Measurements from ENCODE around the gene UBE2N.
A peak's percentile ranks its signal among the peaks of the same experiment; 100 is the strongest.

UBE2N gene

GRCh38 chr12:93365616-93366405 lies 75.9 kb downstream of the UBE2N start:
- DNase-seq (ENCODE audit: insufficient read length, low spot score) (no peak), FAIRE-seq (no peak)
- TF ChIP-seq POLR2A (IDR thresholded peaks at IDR 0.05; ENCODE audit: low read depth, low read length), result no peak
- no peak for TF ChIP-seq TAF1 (IDR thresholded peaks at IDR 0.05; ENCODE audit: low read depth, low read length)
- TF ChIP-seq POU2F2 (IDR thresholded peaks at IDR 0.05; ENCODE audit: low read depth, low read length), result no peak
- no peak for TF ChIP-seq PAX5 (IDR thresholded peaks at IDR 0.05; ENCODE audit: insufficient read depth, low read length, severe bottlenecking)

- FAIRE-seq (no peak), DNase-seq (ENCODE audit: insufficient read length, low spot score) (no peak)
- TF ChIP-seq SPI1 (IDR thresholded peaks at IDR 0.05; ENCODE audit: low read depth, low read length) (peak; percentile 81), TAF1 (IDR thresholded peaks at IDR 0.05; ENCODE audit: low read depth, low read length) (no peak)
Observed at GRCh38 chr12:93363841-93364297, 77.9 kb downstream of the UBE2N start.

- FAIRE-seq, result peak; percentile 5
- no peak for DNase-seq (ENCODE audit: insufficient read length, low spot score)
- no peak for TF ChIP-seq POU2F2 (IDR thresholded peaks at IDR 0.05; ENCODE audit: low read depth, low read length)
- no peak for TF ChIP-seq TAF1 (IDR thresholded peaks at IDR 0.05; ENCODE audit: low read depth, low read length)
Observed at GRCh38 chr12:93361151-93361919, 80.4 kb downstream of the UBE2N start.

DNA sequence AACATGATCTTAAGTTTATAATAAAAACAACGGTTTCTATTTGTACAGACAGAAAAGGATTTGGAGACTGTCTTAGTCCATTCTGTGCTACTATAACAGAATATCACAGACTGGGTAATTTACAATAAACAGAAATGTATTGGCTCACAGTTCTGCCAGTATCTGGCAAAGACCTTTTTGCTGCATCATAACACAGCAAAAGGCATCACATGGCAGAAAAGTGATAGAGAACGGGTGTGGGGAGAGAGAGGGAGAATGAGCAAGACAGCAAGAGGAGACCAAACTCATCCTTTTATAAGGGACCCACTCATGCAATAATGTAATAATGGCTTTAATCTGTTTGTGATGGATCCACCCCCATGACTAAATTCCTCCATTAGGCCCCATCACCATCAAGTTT lies 81.1 kb downstream of the UBE2N start:
- no peak for TF ChIP-seq TAF1 (IDR thresholded peaks at IDR 0.05; ENCODE audit: low read depth, low read length)
- no peak for TF ChIP-seq POLR2AphosphoS5 (IDR thresholded peaks at IDR 0.05; ENCODE audit: low read depth, low read length)
- TF ChIP-seq SPI1 (IDR thresholded peaks at IDR 0.05; ENCODE audit: low read depth, low read length), result no peak
- no peak for TF ChIP-seq PAX5 (IDR thresholded peaks at IDR 0.05; ENCODE audit: insufficient read depth, low read length, severe bottlenecking)
- TF ChIP-seq POLR2A (IDR thresholded peaks at IDR 0.05; ENCODE audit: low read depth, low read length), result no peak
- TF ChIP-seq POU2F2 (IDR thresholded peaks at IDR 0.05; ENCODE audit: low read depth, low read length), result no peak
- FAIRE-seq (no peak), DNase-seq (ENCODE audit: insufficient read length, low spot score) (no peak)

DNA sequence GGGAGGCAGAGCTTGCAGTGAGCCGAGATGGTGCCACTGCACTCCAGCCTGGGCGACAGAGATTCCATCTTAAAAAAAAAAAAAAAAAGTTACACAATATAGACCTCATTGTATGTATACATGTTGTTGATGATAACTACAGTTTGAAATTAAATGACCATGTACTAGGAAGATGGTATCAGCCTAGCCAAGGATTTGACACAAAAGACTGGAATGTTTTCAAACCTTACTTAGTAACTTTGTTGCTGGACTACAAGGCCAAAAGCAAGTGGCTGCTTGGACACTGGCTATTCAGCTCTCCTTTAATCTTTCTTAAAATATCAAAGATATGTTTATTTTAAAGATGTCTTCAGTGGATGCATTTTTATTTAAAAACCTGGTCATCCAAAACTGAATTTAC lies 82.9 kb downstream of the UBE2N start:
- TF ChIP-seq POLR2A (IDR thresholded peaks at IDR 0.05; ENCODE audit: low read depth, low read length), result no peak
- TF ChIP-seq POU2F2 (IDR thresholded peaks at IDR 0.05; ENCODE audit: low read depth, low read length), result no peak
- TF ChIP-seq POLR2AphosphoS5 (IDR thresholded peaks at IDR 0.05; ENCODE audit: low read depth, low read length), result no peak
- TF ChIP-seq PAX5 (IDR thresholded peaks at IDR 0.05; ENCODE audit: insufficient read depth, low read length, severe bottlenecking), result no peak
- TF ChIP-seq SPI1 (IDR thresholded peaks at IDR 0.05; ENCODE audit: low read depth, low read length), result no peak
- no peak for FAIRE-seq
- no peak for DNase-seq (ENCODE audit: insufficient read length, low spot score)

DNA sequence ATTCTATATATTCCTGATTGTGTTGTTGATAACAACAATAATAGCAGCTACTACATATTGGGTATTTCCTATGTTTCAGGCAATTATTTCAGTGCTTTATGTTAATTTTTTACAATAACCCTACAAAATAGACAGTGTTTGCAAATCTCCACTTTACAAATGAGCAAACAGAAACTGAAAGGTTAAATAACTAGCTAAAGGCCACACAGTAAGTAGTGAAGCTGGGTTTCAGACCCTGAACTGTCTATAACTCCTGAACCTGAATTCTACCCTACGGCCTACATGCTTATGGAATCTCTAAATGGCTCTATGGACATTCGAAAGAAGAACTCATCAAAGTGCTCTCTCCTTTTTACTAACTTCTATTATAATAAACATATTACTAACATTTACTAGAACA lies 83.7 kb downstream of the UBE2N start:
- TF ChIP-seq PAX5 (IDR thresholded peaks at IDR 0.05; ENCODE audit: insufficient read depth, low read length, severe bottlenecking) (no peak), POU2F2 (IDR thresholded peaks at IDR 0.05; ENCODE audit: low read depth, low read length) (no peak), SPI1 (IDR thresholded peaks at IDR 0.05; ENCODE audit: low read depth, low read length) (no peak)
- DNase-seq (ENCODE audit: insufficient read length, low spot score) (no peak), FAIRE-seq (no peak)

GRCh38 chr12:93356214-93356613 lies 85.5 kb downstream of the UBE2N start:
- TF ChIP-seq POLR2AphosphoS5 (IDR thresholded peaks at IDR 0.05; ENCODE audit: low read depth, low read length) (no peak), TAF1 (IDR thresholded peaks at IDR 0.05; ENCODE audit: low read depth, low read length) (no peak), POU2F2 (IDR thresholded peaks at IDR 0.05; ENCODE audit: low read depth, low read length) (no peak), PAX5 (IDR thresholded peaks at IDR 0.05; ENCODE audit: insufficient read depth, low read length, severe bottlenecking) (no peak), POLR2A (IDR thresholded peaks at IDR 0.05; ENCODE audit: low read depth, low read length) (no peak)
- FAIRE-seq, result no peak
- DNase-seq (ENCODE audit: insufficient read length, low spot score), result no peak

All from GM12891 (cell line).